Activated naive CD8-positive, alpha-beta T cell treated with anti-CD3 and anti-CD28 coated beads, Interleukin-2, amount 50 U/mL, for 24 hours (primary cell): ENCODE measurements around the gene KDF1.

Source experiments
- ATAC-seq: fragments of 150-1000 bp; cut with Tn5 transposase; one replicate; pipeline ENCODE4 v1.10.0; 2021
- DNase-seq: peaks from one replicate; pipeline ENCODE4 v3.0.0; 2021
- H3K27ac Mint-ChIP-seq: one replicate; pipeline ENCODE4 v1.8.0; 2021; ENCODE audit warnings: mild to moderate bottlenecking, mixed read lengths
- H3K27me3 Mint-ChIP-seq: one replicate; pipeline ENCODE4 v1.8.0; 2021; ENCODE audit warnings: mixed read lengths
- H3K36me3 Mint-ChIP-seq: one replicate; pipeline ENCODE4 v1.8.0; 2021; ENCODE audit warnings: low read depth, mixed read lengths
- H3K4me1 Mint-ChIP-seq: one replicate; pipeline ENCODE4 v1.8.0; 2021; ENCODE audit warnings: mixed read lengths
- H3K4me3 Mint-ChIP-seq: one replicate; pipeline ENCODE4 v1.8.0; 2021; ENCODE audit warnings: mild to moderate bottlenecking, moderate library complexity, mixed read lengths
- H3K9me3 Mint-ChIP-seq: one replicate; pipeline ENCODE4 v1.8.0; 2021; ENCODE audit warnings: mixed read lengths

Gene KDF1

DNA sequence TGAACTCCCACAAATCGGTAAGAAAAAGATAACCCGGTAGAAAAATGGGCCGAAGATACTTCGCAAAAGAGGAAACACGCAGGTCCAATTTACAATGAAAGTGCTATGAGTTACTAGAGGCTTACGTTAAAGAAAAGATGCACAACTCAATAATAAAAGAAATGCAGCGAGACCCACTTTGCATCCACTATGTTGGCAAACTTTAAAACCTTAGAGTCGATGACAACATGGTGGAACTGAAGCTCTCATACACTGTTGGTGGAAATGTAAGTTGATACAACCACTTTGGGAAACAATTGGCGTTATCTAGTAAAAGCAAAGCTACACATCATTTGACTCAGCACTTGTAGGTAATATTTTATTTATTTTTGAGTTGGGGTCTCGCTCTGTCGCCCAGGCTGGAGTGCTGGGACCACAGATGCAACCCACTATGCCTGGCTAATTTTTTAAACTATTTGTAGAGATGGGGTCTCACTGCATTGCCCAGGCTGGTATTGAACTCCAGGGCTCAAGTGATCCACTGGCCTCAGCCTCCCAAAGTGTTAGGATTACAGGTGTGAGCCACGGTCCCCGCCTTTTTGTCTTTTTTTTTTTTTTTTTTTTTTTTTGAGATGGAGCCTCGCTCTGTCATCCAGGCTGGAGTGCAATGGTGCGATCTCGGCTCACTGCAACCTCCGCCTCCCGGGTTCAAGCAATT lies 59.3 kb downstream of the KDF1 start:
- H3K9me3 Mint-ChIP-seq = no peaks in the 10 kb centered on the region
- H3K36me3 Mint-ChIP-seq = peaks cover 8% of the 10 kb centered on the region
- DNase-seq (no peak), ATAC-seq (no peak)
- H3K27me3 Mint-ChIP-seq = no peaks in the 10 kb centered on the region
- H3K4me3 Mint-ChIP-seq = peak overlapping the region; percentile 93
- peak overlapping the region; percentile 98 for H3K27ac Mint-ChIP-seq
- peaks cover 29% of the 10 kb centered on the region for H3K4me1 Mint-ChIP-seq

GRCh38 chr1:26900001-26900814 lies 60.1 kb downstream of the KDF1 start, which contains the start of gene GPATCH3:
TSS of gene GPATCH3 (minus strand) at chr1:26900467. CDS start at chr1:26900442, 25 bp downstream.
- peaks cover 29% of the 10 kb centered on the region for H3K4me1 Mint-ChIP-seq
- DNase-seq (peak; percentile 87), ATAC-seq (peak; percentile 89)
- peak within 1 kb of the TSS; percentile 98 for H3K27ac Mint-ChIP-seq
- H3K36me3 Mint-ChIP-seq = peaks cover 11% of the 10 kb centered on the region
- H3K9me3 Mint-ChIP-seq = no peaks in the 10 kb centered on the region
- H3K4me3 Mint-ChIP-seq = peak within 1 kb of the TSS; percentile 93
- H3K27me3 Mint-ChIP-seq = no peaks in the 10 kb centered on the region
